HepG2 (cell line): ENCODE data around the gene RBM3. TPM values are rescaled to one million over a fixed set of nuclear protein-coding genes. Genes with fewer than 3 reads are reported as not detected.

Source experiments
- ATF1 ChIP-seq: IDR thresholded peaks from 2 replicates; pipeline ENCODE4 v1.6.1; 2016; ENCODE audit warnings: mild to moderate bottlenecking, control low read depth
- CCDC6 ChIP-seq: sonication (generic); formaldehyde crosslinking; IDR thresholded peaks from 2 replicates; pipeline ENCODE4 v1.8.1; 2022; ENCODE audit warnings: mild to moderate bottlenecking, missing genetic modification reagents, moderate library complexity
- CREBL2 ChIP-seq: sonication (generic); formaldehyde crosslinking; IDR thresholded peaks from 2 replicates; pipeline ENCODE4 v1.8.1; 2023; ENCODE audit warnings: missing genetic modification reagents, mild to moderate bottlenecking, borderline replicate concordance
- DMAP1 ChIP-seq: IDR thresholded peaks from 2 replicates; pipeline ENCODE4 v1.6.1; 2016
- ELF4 ChIP-seq: sonication (generic); formaldehyde crosslinking; IDR thresholded peaks from 2 replicates; pipeline ENCODE4 v1.5.0; 2020; ENCODE audit warnings: missing genetic modification reagents, mild to moderate bottlenecking, moderate library complexity, borderline replicate concordance
- HDAC1 ChIP-seq: sonication (generic); formaldehyde crosslinking; IDR thresholded peaks from 2 replicates; pipeline ENCODE4 v1.5.1; 2020; ENCODE audit warnings: mild to moderate bottlenecking, missing genetic modification reagents
- KMT2B ChIP-seq: IDR thresholded peaks from 2 replicates; pipeline ENCODE4 v1.6.1; 2016; ENCODE audit warnings: missing genetic modification reagents, missing compliant biosample characterization
- MAX ChIP-seq: IDR thresholded peaks from 2 replicates; pipeline ENCODE4 v1.6.1; 2012; ENCODE audit warnings: inconsistent platforms
- MIER3 ChIP-seq: IDR thresholded peaks from 2 replicates; pipeline ENCODE4 v1.6.1; 2016; ENCODE audit warnings: missing compliant biosample characterization, borderline replicate concordance
- MXI1 ChIP-seq: IDR thresholded peaks from 3 replicates; pipeline ENCODE4 v1.6.1; 2012; ENCODE audit warnings: low read depth, low read length, inconsistent platforms, borderline replicate concordance
- NFYC ChIP-seq: IDR thresholded peaks from 2 replicates; pipeline ENCODE4 v1.6.1; 2016; ENCODE audit warnings: missing genetic modification reagents, missing compliant biosample characterization
- POGZ ChIP-seq: sonication (generic); formaldehyde crosslinking; IDR thresholded peaks from 2 replicates; pipeline ENCODE4 v1.4.0; 2020; ENCODE audit warnings: mild to moderate bottlenecking, missing genetic modification reagents
- RFXANK ChIP-seq: IDR thresholded peaks from 2 replicates; pipeline ENCODE4 v1.6.1; 2016
- SOX6 ChIP-seq, 2 experiments: fragments of 450-650 bp in 1 of 2; sonication (generic) in 1 of 2; formaldehyde crosslinking in 1 of 2; IDR thresholded peaks; 2 replicates each; pipeline versions ENCODE4 v1.4.0 to v1.6.1; 2017 to 2020; ENCODE audit warnings: antibody characterized with exemption in 1 of 2, mild to moderate bottlenecking in 1 of 2, missing genetic modification reagents in 1 of 2
- SPEN ChIP-seq: sonication (generic); formaldehyde crosslinking; IDR thresholded peaks from 2 replicates; pipeline ENCODE4 v1.5.1; 2020; ENCODE audit warnings: low read depth, mild to moderate bottlenecking, missing genetic modification reagents
- SRSF1 ChIP-seq: fragments of 200-400 bp; formaldehyde crosslinking; optimal IDR thresholded peaks from 2 replicates; pipeline ENCODE3; 2017; ENCODE audit warnings: mild to moderate bottlenecking, low read depth, low read length, moderate library complexity
- TBX2 ChIP-seq: sonication (generic); formaldehyde crosslinking; IDR thresholded peaks from 2 replicates; pipeline ENCODE4 v1.5.0; 2020; ENCODE audit warnings: missing genetic modification reagents, mild to moderate bottlenecking, borderline replicate concordance
- TEAD3 ChIP-seq: optimal IDR thresholded peaks from 2 replicates; pipeline ENCODE3; 2016; ENCODE audit warnings: borderline replicate concordance
- ZBTB21 ChIP-seq: sonication (generic); formaldehyde crosslinking; IDR thresholded peaks from 2 replicates; pipeline ENCODE4 v1.4.0; 2020; ENCODE audit warnings: missing genetic modification reagents
- ZMYM3 ChIP-seq: sonication (generic); formaldehyde crosslinking; IDR thresholded peaks from 2 replicates; pipeline ENCODE4 v1.5.1; 2020; ENCODE audit warnings: mild to moderate bottlenecking, missing genetic modification reagents
- ZNF501 ChIP-seq: sonication (generic); formaldehyde crosslinking; IDR thresholded peaks from 2 replicates; pipeline ENCODE4 v1.5.1; 2020; ENCODE audit warnings: mild to moderate bottlenecking, moderate library complexity, missing genetic modification reagents
- ZNF687 ChIP-seq: sonication (generic); formaldehyde crosslinking; IDR thresholded peaks from 2 replicates; pipeline ENCODE4 v1.5.1; 2020; ENCODE audit warnings: mild to moderate bottlenecking, missing genetic modification reagents, moderate library complexity
- ZNF790 ChIP-seq: sonication (generic); formaldehyde crosslinking; IDR thresholded peaks from 2 replicates; pipeline ENCODE4 v1.8.0; 2022; ENCODE audit warnings: missing genetic modification reagents, mild to moderate bottlenecking, borderline replicate concordance
- polyA plus RNA-seq, 8 experiments: library from polyadenylated mRNA; depleted of rRNA in 3 of 8; stranded (reverse) in 7 of 8; unstranded in 1 of 8; fragments of >200 nt; fragmentation: Illumina TruSeq in 4 of 8; extraction: Trizol in 4 of 8; gene quantifications; 2 replicates each; pipeline versions ENCODE4 v1.2.1 to v1.2.3, GENCODE V29; 2011 to 2016; ENCODE audit warnings: low read depth in 4 of 8, missing spikeins in 1 of 8, mixed read lengths in 1 of 8; ENCODE audit not compliant: insufficient read depth in 1 of 8
- total RNA-seq, 5 experiments: library from RNA; depleted of rRNA; stranded (reverse); fragments of >200 nt; fragmentation: Illumina TruSeq; extraction: Trizol; gene quantifications; 2 replicates each; pipeline ENCODE4 v1.2.3, GENCODE V29; 2016; ENCODE audit warnings: low read depth in 1 of 5

RBM3 gene
- total and polyA plus RNA-seq, 2 of the 13 experiments (the other 11 are each of a cell fraction or from before 2014, with no cell fraction given) = 123 to 182 TPM

GRCh38 chrX:48539345-48540027, 34.8 kb upstream of the RBM3 start, which contains the start of gene TBC1D25 (continued):
- peak; percentile 68; the same call in 1 of the 3 replicates for TF ChIP-seq MXI1
- TF ChIP-seq MIER3 (CRISPR knock-in tag) = 0 out of 2 replicates have a peak, but pooled peaks have one; percentile 5
- TF ChIP-seq SRSF1 = no peak
- 0 out of 2 replicates have a peak, but pooled peaks have one; percentile 20 for TF ChIP-seq POGZ (CRISPR knock-in tag)
- TF ChIP-seq CREBL2 (CRISPR knock-in tag) = no peak
- TF ChIP-seq ZNF501 (CRISPR knock-in tag) = peak; percentile 62; the same call in 1 of the 2 replicates
- peak; percentile 79 for TF ChIP-seq MAX
- TF ChIP-seq TEAD3 (CRISPR knock-in tag) = peak; percentile 65
- TF ChIP-seq ZNF790 = no peak
- TF ChIP-seq DMAP1 (CRISPR knock-in tag) = peak; percentile 58; the same call in 1 of the 2 replicates
- no peak for TF ChIP-seq SOX6 (IDR thresholded peaks at IDR 0.05)
- TF ChIP-seq SOX6 (CRISPR knock-in tag; IDR thresholded peaks at IDR 0.05) = peak; percentile 22; the same call in 1 of the 2 replicates
- 0 out of 2 replicates have a peak, but pooled peaks have one; percentile 31 for TF ChIP-seq SPEN (CRISPR knock-in tag)
- 0 out of 2 replicates have a peak, but pooled peaks have one; percentile 78 for TF ChIP-seq CCDC6 (CRISPR knock-in tag)
- TF ChIP-seq TBX2 (CRISPR knock-in tag) = peak; percentile 98
- TF ChIP-seq ELF4 (CRISPR knock-in tag) = peak; percentile 71; the same call in 1 of the 2 replicates
- TF ChIP-seq HDAC1 (CRISPR knock-in tag) = peak; percentile 35; the same call in 1 of the 2 replicates
- TF ChIP-seq RFXANK (CRISPR knock-in tag) = no peak
- TF ChIP-seq KMT2B (CRISPR knock-in tag) = 0 out of 2 replicates have a peak, but pooled peaks have one; percentile 11
- TF ChIP-seq ZNF687 = peak; percentile 79
- TF ChIP-seq ZMYM3 (CRISPR knock-in tag) = 0 out of 2 replicates have a peak, but pooled peaks have one; percentile 29
- TF ChIP-seq ZBTB21 (CRISPR knock-in tag) = peak; percentile 95
- peak; percentile 77 for TF ChIP-seq ATF1 (CRISPR knock-in tag)
- TF ChIP-seq NFYC (CRISPR knock-in tag) = no peak
